SW480 (cell line): ENCODE measurements around the gene ASCC1.
"Not testable (repeated sequence)": the region's sequence is repeated elsewhere in the genome, so short reads cannot be mapped to it uniquely, and the experiment has no call there.

Source experiments
- DNase-seq: peaks from one replicate; pipeline ENCODE4 v3.0.0-alpha.2; 2016; ENCODE audit warnings: low spot score

The ASCC1 gene

GRCh38 chr10:72248468-72249151 is 32.5 kb upstream of the ASCC1 start:
- peak; percentile 98 for DNase-seq

GRCh38 chr10:72245949-72246525 is 30.0 kb upstream of the ASCC1 start:
- no peak for DNase-seq

DNA sequence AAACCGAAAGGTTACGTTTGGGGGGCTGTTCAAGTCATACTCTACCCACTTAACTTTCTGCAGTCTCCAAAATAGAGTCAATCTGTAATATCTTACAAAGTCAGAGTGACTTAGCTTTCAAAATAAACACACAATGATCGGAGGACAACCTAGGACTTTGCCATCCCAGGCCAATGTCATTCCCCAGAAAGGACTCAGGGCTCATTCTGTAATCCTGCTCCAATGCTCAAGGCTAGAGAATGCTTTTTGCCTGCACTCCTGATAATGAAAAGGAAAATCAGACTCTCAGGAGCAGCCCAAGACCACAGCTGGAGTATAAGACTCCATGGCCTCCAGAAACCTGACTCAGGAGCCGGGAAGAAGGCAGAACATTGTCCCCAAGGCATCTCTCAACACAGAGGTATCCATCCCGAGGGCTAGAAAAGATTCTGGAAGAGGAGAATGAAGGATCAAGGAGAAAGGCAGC is 28.5 kb upstream of the ASCC1 start:
- no peak for DNase-seq

- DNase-seq = no peak
Observed at GRCh38 chr10:72243822-72244437, 27.9 kb upstream of the ASCC1 start.

GRCh38 chr10:72242675-72243074 is 26.6 kb upstream of the ASCC1 start:
- DNase-seq = no peak

GRCh38 chr10:72241691-72242252 is 25.7 kb upstream of the ASCC1 start:
- no peak for DNase-seq

GRCh38 chr10:72240371-72240770 is 24.3 kb upstream of the ASCC1 start:
- no peak for DNase-seq

DNA sequence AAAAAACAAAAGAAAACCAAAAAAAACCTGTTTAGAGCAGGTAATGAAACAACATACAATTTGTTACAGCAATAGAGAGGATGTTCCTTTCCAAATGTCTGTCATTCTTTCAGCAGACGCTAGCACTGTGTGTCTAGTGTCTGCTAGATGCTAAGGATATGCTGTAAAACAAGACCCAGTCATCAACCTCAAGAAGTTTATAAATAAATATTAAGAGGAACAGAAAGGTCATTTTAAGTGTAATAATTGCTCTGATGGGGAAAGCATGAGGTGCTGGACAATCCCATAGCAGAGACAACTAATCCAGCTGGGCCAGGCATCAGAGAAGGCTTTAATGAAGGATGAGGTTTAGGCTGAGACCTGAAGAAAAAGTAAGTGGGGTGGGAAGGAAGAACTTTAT is 23.3 kb upstream of the ASCC1 start:
- DNase-seq = no peak

DNA sequence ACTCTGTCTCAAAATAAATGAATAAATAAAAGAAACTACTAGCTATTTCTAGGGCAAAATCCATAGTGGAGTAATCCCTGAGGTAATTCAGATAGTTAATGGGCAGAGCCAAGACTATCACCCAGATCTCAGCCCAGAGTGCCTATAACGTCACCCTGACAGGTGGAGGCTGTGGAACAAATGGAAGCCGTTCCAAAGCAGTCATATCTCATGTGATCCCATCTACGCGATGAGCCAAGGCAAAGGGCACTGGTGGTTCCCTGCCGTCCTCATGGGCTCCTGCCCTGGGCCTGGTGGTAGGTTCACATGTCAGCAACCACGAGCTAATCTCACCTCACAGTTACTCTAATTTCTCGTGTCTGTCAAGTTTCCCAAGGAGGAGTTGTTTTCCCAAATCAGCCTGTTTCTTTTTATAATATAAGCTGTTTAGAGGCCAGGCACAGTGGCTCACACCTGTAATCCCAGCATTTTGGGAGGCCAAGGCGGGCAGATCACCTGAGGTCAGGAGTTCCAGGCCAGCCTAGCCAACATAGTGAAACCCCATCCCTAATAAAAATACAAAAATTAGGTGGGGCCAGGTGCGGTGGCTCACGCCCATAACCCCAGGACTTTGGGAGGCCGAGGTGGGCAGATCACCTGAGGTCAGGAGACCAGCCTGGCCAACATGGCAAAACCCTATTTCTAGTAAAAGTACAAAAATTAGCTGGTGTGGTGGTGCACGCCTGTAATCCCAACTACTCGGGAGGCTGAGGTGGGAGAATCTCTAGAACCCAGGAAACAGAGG is 22.5 kb upstream of the ASCC1 start:
- no peak for DNase-seq

DNA sequence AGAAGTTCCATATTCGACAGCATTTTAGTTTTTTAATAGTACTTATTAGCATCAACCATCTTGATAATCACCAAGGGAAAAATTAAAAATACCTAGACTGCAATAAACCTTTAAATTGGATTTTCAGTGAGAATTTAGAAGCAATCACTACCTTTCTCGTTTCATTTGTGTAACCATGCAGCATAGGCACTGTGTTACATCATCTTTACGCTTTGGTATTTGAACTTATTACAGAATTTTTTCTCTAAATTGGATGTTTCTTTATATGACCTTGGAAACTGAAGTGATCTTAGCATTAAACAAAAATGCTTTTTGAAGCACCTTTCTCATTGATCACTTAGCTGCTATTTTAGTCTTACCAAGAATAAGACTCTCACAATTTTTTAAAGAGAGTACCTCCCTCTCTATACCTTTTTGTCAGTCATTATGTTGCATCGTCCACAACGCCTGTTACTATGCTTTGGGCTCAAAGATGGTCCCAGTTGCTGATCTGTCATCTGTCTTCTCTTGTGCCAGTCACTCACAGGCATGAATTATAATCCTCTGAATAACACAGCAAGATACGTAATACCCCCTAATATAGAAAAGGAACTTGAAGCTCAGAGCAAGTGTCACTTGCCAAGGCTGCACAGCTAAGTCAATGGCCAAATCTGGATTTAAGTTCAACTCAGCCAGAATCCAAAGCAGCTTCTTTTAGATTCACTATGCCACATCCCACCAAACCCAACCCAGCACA is 19.6 kb upstream of the ASCC1 start:
- DNase-seq = no peak

DNA sequence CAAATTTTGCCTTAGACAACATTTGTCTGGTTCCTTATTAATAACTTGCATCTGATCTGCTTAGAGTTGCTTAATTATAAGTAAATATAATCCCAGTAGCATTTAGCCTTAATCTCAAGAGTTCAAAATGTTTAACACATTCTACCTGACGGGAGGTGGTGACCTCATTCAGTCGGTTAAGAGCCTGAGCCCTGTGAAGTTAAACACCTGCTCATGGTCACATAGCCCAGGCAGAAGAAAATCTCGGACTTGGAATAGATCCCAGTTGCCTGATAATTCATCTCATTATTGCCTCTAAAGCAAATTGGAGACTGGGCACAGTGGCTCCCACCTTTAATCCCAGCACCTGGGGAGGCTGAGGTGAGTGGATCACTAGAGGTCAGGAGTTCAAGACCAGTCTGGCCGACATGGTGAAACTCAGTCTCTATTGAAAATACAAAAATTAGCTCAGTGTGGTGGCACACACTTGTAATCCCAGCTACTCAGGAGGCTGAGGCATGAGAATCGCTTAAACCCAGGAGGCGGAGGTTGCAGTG is 18.6 kb upstream of the ASCC1 start:
- DNase-seq = no peak

GRCh38 chr10:72233621-72234020 is 17.5 kb upstream of the ASCC1 start:
- DNase-seq = no peak

GRCh38 chr10:72229261-72230251 is 13.5 kb upstream of the ASCC1 start:
- DNase-seq = no peak

- DNase-seq = no peak
Observed at GRCh38 chr10:72228318-72228751, 12.3 kb upstream of the ASCC1 start.

GRCh38 chr10:72227826-72228225 is 11.8 kb upstream of the ASCC1 start:
- no peak for DNase-seq

GRCh38 chr10:72226418-72227027 is 10.4 kb upstream of the ASCC1 start:
- DNase-seq = no peak

DNA sequence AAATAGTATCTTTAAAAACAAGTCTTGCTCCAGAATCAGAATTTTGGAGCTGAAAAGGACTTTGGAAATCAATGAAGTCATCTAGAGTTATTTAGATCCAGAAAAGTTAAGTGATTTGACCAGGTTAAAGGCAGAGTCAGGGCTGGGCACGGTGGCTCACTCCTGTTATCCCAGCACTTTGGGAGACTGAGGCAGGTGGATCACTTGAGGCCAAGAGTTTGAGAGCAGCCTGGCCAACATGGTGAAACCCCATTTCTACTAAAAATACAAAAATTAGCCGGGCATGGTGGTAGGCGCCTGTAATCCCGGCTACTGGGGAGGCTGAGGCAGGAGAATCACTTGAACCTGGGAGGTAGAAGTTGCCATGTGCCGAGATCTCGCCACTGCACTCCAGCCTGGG is 8.1 kb upstream of the ASCC1 start:
- DNase-seq = not testable (repeated sequence)

- no peak for DNase-seq
Observed at GRCh38 chr10:72223743-72224101, 7.6 kb upstream of the ASCC1 start.

- DNase-seq = no peak
Observed at GRCh38 chr10:72221278-72221677, 5.2 kb upstream of the ASCC1 start.

DNA sequence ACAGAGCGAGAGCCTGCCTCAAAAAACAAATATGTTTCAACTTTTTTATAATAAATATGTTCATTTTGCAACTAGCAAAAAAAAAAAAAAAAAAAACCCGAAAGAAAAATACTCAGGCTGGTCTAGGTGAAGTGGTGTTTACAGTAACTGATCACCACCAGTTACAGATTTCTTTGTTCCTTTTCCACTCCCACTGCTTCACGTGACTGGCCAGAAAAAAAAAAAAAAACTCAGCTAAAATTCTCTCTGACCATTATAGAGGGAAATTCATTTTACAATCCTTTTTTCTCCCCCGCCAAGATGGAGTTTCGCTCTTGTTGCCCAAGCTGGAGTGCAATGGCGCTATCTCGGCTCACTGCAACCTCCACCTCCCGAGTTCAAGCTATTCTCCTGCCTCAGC is 4.6 kb upstream of the ASCC1 start:
- DNase-seq = no peak
